Spleen (tissue), 7 donors: ENCODE data around the gene TMEM164.
"Not testable (repeated sequence)": the region's sequence is repeated elsewhere in the genome, so short reads cannot be mapped to it uniquely, and the experiment has no call there.

ENCODE experiments used
- CTCF ChIP-seq, 11 experiments: fragments of 200-600 bp in 7 of 11; fragments of 450-650 bp in 4 of 11; sonication (generic) in 4 of 11; IDR thresholded peaks in 8 of 11; conservative IDR thresholded peaks in 3 of 11; 1 replicate in 7 of 11; 2 replicates in 4 of 11; pipeline versions ENCODE4 v1.4.0 to v1.8.0; 2016 to 2021; ENCODE audit warnings: antibody characterized with exemption in 11 of 11, inconsistent platforms in 4 of 11, mild to moderate bottlenecking in 1 of 11
- POLR2A ChIP-seq, 3 donors: fragments of 450-650 bp; IDR thresholded peaks; one replicate each; pipeline ENCODE4 v1.5.1; 2017; ENCODE audit warnings: antibody characterized with exemption in 3 of 3, mild to moderate bottlenecking in 1 of 3
- POLR2AphosphoS5 ChIP-seq, 3 donors: sonication (generic); formaldehyde crosslinking; IDR thresholded peaks; one replicate each; pipeline ENCODE4 v1.5.1; 2017; ENCODE audit warnings: antibody characterized with exemption in 3 of 3
- donor health status: DM: no; HTN: no; CAD: no; lungs with moderate emphysema.
- donor health status: DM: no; HTN: no; CAD: no.
- donor health status: DM: no; HTN: no; CAD: no.

- TF ChIP-seq CTCF (IDR thresholded peaks at IDR 0.05 in 8 of 11, conservative IDR thresholded peaks at IDR 0.05 in 3 of 11); POLR2A (IDR thresholded peaks at IDR 0.05); POLR2AphosphoS5 (IDR thresholded peaks at IDR 0.05): not testable (repeated sequence)
These were observed 17.7 kb upstream of the TMEM164 start for GRCh38 chrX:109985210-109985609.
